ENCODE measurements around the gene PDGFRB. TPM values are rescaled to one million over a fixed set of nuclear protein-coding genes. Genes with fewer than 3 reads are reported as not detected.

PDGFRB gene
- total RNA-seq, 1 donor from 2014 or later, result 108 TPM

DNA sequence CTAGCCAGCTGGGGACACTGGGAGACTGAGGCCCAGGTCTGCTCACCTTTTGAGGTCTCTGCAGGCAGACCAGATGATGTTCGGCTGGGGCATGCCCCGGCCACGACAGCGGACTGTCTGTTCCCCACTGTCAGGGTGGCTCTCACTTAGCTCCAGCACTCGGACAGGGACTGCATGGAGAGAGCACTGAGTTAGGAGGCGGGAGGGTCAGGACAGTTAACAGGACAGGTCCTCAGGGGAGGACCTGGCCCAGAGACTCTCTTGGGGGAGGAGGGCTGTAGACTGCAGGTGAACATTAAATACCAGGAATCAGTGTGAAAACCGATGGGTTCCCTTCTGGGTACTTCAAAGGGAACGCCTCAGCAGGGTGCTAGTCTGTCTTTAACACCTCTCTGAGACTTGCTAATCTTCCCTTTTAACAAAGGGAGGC is 25.1 kb downstream of the PDGFRB start:
- no peak for DNase-seq (ENCODE audit: low spot score)

DNA sequence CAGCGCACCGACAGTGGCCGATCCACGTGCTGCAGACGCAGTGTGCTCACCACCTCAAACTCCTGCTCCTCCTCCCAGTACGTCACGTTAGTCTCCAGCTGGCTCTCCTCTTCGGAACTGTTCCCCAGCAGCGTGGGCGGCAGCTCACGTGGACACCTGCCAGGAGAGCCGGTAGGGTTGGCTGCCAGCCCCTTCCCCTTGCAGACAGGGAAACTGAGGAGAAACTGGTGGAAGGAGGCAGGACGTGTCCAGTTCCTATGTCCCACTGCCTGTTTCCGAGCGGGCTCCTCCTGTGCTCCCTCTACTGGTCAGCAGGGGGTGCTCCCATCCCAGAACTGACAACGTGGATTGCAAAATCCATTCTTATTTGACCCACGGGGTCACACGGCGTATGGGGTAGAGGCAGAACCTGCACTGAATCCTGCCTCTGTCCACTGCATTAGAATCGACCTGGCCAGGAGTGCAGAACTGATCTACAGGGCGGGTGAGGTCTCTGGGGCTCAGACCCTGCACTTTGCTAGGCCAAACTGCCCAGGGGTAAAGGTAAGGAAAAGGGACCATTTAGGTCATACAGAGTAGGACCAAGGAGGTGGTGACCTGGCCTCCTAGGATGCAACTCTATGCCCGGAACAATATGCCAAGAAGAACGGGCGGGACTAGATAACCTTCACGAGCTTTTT is 25.7 kb downstream of the PDGFRB start:
- peak; percentile 86 for DNase-seq (ENCODE audit: low spot score)

DNA sequence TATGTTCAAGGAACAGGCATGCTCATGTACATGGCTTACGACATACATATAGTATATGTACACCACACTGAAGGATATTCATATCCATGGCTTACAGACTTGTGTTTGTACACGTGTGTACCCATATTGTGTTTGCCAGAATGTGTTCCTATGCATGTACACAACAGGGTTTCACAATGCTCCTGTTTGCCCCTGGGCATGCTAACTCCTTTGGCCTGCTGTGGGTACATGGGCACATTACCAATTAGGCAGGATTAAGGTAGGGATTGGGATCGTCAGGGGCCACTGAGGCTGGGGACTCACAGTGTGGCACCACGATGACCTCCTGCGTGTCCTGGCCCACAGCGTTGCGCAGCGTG is 26.2 kb downstream of the PDGFRB start:
- DNase-seq (ENCODE audit: low spot score), result no peak

DNA sequence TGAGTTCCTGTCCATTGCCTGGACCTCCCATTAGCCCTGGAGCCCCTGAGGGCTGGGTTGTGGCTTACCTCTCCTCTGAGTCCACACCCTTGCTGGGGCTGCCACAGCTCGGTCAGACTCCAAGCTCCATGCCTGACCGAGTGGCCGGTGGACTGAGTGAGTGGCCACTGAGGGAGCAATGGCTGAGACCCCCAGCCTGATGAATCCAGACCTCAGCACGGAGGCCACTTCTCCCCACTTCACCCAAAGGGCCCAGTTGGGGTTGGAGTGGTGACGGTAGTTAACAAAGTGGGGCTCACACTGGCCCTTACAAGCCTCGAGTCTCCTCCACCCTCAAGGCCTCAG is 28.8 kb downstream of the PDGFRB start:
- DNase-seq (ENCODE audit: low spot score), result no peak

DNA sequence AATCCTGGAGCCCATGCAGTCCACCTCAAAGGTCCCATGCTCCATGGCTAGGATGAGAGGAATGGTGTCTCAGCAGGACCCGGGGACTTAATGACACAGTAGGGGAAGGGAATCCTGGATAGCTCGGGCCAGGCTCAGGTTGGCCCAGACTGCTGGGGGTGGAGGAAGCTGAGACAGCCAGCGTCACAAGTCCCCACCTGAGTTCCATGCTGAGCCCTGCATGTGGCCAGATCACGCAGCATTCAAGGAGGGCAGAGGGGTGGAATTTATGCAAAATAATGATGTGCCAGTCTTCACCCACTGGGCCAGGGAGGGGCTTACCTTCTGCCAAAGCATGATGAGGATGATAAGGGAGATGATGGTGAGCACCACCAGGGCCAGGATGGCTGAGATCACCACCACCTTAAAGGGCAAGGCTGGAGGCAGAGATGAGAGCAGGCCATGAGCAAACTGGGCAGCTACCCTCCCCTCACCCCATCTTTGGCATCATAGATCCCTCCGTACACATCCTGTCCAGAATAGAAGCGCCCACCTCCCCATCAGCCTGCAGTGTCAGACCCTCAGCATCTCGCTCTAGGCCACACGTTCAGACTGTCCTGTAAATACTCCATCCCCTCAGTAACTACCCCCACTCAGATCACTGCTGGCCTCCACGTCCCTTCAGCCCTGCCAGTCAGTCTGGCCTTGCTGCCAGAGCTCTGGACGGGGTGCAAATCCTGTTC is 29.3 kb downstream of the PDGFRB start:
- no peak for DNase-seq (ENCODE audit: low spot score)

DNA sequence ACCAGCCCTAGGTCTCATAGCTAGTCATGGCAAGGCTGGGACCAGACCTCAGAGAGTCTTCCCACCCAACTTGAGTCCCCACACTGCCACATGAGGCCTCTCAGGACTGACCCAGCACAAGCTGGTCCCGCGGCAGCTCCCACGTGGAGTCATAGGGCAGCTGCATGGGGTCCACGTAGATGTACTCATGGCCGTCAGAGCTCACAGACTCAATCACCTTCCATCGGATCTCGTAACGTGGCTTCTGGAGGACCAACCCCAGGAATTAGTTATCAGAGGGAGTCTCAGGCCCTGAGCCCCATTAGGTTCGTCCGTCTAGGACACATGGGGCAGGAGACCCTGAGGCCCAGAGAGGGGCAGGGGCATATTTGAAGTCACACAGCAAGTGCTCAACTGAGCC is 30.3 kb downstream of the PDGFRB start:
- no peak for DNase-seq (ENCODE audit: low spot score)

DNA sequence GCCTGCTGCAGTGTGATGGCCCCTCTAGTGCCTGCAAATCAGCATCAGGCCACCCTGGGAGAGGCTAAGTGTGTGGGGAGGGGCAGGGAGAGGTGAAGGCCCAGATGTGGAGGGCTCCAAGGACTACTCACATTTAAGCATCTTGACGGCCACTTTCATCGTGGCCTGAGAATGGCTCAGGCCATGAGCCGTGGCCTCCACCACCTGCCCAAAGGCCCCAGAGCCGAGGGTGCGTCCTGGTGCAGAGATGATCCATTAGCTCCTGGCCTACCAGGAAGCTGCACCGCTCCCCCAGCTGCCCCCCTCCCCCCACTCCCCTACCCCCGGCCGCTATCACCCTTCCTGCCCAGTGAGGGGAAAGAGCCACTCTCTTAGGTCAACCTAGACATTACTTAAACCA is 31.0 kb downstream of the PDGFRB start:
- no peak for DNase-seq (ENCODE audit: low spot score)

DNA sequence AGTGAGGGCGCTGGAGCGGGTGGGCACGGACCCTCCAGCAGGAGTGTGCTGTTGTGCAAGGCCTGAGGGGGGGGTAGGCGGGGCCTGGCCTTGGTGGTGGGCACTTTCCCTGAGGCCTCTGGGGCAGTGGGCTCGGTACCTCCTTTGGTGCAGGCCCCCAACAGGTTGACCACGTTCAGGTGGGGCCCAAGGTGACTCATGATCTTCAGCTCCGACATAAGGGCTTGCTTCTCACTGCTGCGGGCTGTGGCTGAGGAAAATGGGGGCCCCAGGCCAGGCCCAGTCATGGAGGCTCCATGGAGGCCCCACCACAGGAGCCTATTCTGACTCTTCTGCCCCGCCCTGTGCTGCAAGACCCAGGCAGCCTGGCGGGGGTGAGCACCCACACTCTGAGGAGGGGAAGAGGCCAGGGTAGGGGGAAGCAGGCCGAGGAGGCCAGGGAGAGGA is 31.5 kb downstream of the PDGFRB start:
- DNase-seq (ENCODE audit: low spot score), result no peak

DNA sequence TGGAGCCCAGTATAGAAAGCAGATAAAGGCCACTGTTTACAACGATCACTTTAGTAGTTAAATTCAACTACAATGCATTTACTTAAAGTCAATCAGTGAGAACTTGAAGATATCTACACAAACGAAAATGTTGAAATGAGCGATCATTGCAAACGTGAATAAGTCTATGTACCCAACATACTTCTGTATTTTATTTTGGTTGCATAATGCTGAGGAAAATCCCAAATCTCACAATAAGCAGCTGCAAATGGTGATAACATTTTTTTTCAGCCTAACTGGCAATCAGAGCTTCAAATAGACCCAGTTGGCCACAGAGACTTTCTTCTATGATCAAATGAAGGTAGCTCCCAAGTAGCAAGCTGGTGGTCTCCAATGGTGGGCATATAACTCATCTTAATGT is 32.1 kb downstream of the PDGFRB start:
- no peak for DNase-seq (ENCODE audit: low spot score)

DNA sequence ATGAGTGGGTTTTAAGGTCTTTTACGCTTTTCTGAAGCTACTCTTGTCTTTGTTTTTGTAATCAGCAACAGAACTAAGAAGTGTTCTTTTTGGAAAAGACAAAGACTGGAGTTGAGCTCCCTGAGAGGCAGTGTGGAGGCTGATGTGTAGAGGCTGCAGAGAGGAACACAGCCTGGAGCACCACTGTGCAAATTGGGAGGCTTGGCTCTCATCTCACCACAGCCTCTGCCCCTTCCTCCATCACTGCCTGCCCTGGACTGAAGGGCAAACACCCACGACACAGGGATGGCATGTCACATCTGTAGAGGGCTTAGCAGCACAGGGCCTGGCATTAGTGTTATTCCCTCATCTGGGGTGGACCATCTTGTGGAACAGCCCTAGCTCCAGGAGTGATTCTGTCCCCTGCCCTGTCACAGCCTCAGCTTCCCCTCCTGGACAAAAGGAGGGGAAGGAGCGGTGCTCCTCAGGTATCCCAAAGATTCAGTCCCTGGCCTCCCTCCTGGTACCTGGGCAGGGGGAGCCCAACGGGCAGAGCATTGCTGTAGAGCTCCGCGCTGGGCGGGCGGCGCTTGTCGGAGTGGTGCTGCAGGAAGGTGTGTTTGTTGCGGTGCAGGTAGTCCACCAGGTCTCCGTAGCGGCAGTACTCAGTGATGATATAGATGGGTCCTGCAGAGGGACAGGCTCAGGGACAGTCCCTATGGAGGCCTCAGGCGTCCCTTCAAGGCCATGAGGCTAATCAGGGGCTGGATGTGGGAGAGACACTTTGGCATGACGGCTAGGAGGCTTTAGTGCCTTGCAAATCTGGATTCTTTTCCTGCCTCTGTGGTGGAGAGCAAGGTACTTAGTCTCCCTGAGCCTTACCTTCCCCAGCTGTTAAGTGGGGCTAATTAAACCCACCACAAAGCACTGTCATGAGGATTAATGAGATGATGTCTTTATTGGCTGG is 32.8 kb downstream of the PDGFRB start:
- no peak for DNase-seq (ENCODE audit: low spot score)

DNA sequence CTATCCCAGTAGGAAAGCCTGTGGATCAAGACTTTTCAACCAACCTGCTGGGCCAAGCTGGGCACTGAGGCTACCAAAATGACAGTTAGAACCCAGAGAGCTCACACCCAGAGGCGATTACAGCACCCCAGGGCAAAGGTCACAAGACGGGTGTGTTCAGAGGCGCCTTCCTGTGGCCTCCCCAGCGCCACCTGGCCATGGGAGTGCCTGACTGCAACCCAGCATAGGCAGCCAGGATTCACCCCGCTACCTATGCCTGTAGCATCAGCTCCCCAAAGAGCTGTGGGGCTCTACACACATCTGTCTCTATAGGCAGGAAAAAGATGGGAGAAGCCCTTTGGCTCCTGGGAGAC is 33.5 kb downstream of the PDGFRB start:
- no peak for DNase-seq (ENCODE audit: low spot score)

DNA sequence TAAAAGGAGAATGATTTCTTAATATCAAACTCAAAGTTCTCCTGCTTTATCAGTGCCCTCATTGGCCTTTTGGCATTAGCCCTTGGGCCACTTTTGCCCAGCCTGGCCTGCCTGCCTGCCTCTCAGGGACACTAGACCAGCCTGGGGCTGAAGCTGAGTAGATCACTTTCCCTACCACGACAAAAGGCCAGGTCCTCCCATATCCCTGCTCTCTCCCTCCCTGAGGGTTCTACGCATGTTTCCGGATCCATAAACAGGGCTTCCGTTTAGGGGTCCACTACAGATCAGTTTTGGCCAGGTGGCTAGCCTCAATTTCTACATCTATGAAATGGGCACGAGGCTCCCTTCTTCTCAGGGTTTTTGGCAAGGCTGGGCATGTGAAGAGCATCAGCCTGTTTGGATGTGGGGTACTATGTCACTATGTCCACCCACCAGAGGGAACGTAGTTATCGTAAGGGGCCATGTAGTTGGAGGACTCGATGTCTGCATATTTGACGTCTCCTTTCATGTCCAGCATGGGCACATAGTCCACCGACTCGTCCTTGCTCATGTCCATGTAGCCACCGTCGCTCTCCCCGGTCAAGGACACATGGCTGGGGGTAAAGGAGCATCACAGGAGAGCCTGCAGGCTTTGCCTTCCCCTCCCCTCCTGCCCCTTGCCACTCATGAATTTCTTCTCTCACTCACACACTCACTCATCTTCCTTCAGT is 34.0 kb downstream of the PDGFRB start:
- no peak for DNase-seq (ENCODE audit: low spot score)

DNA sequence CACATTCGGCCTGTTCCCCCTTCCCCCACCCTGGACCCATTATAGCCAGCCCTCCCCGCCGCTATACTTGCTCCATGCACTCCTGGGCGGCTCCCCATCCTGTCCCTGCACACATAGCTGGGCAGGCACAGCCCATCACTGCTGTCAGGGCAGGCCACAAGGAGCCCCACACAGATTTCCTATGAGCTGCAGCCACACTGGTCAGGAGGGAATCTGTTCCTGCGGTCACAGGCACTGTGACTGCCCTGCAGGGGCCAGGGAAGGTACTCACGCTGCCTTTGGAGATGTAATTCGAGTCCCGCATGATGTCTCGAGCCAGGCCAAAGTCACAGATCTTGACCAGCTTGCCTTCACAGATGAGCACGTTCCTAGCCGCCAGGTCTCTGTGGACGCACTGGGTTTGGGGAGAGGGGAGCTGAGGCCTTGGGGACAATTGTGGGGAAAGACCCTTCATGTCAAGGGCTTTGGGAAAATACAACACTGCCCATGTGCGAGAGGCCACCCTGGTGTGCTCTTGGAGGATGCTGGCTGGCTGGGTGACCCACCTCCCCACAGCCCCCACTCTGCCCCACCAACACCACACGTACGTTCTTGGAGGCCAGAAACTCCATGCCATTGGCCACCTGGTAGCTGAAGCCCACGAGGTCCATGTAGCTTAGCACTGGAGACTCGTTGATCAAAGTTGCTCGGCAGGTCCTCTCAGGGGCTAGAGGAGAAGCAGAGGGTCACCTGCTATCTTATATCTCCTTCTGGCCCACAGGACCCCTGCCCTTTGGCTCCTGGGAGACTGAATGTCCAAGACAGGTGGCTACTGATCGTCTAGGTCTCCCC is 34.8 kb downstream of the PDGFRB start:
- peak; percentile 40 for DNase-seq (ENCODE audit: low spot score)

DNA sequence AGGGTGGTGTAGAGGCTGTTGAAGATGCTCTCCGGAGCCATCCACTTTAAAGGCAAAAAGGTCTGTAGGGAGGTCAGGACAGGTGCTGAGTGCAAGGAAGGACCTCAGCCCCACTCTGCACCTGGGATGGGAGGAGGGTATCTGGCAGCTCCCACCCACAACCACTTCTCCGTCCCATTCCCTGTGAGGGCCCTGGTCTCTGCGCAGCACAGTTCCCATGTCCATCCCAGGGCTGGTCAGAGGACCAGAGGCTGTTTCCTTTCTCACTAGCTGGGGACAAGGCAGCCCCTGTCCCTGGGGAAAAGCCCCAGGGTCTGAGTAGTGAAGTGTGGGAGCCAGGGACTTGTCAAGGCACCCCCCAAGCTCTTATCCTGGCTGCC is 35.6 kb downstream of the PDGFRB start:
- peak; percentile 22 for DNase-seq (ENCODE audit: low spot score)

DNA sequence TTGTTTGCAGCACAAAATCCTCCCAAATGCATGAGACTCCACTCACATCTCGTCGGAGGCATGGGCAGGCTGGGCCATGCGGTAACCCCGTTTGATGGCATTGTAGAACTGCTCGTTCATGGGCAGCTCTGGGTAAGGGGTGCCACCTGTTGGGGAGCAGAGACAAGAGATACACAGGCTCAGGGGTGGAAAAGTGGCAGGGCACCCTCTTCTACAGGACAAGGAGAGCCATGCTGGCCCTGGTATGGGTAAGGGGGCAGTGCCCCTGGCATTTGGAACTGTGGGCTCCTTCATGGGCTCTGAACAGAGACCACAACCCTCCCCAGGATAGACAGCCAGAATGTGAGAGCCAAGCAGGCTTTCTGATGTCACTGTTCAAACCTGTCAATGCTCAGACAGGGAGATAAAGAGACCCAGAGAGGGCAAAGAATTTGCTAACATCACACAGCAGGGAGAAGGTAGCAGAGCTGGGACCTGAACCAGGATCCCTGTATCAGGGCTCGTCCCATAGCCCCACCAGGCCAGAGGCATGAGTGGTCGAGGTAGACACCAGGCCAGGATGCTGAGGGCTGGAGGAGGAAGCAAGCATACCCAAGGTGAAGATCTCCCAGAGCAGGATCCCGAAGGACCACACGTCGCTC is 36.1 kb downstream of the PDGFRB start:
- DNase-seq (ENCODE audit: low spot score), result peak; percentile 38

DNA sequence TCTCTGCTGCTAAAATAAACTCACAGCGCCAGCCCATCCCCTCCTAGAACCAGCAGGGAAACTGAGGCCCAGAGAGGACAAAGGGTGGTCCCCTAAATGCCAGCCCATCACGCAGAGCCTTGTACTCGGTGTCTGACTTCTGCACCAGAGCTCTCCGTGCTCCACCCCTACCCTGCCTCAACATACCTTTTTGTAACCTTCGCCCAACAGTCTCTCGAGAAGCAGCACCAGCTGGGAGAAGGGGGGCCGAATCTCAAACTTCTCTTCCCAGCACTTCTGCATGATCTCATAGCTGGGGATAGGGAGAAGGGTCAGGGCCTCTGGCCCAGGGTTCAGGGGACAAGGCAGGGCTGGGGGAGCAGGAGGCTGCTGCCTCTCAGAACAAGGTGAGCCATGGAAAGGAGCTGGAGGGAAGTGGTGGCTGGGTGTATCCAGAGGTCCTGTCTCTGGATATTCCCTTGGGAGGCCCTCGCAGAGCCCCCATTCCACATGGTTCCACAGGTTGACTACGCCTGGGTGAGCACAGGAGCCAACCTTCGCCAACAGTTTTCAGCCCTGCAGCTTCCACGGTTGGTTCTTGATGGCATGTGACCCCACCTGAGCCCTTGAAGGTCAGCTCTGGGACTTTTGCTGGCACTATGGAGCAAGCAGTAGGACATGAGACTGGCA is 37.0 kb downstream of the PDGFRB start:
- DNase-seq (ENCODE audit: low spot score), result peak; percentile 33

DNA sequence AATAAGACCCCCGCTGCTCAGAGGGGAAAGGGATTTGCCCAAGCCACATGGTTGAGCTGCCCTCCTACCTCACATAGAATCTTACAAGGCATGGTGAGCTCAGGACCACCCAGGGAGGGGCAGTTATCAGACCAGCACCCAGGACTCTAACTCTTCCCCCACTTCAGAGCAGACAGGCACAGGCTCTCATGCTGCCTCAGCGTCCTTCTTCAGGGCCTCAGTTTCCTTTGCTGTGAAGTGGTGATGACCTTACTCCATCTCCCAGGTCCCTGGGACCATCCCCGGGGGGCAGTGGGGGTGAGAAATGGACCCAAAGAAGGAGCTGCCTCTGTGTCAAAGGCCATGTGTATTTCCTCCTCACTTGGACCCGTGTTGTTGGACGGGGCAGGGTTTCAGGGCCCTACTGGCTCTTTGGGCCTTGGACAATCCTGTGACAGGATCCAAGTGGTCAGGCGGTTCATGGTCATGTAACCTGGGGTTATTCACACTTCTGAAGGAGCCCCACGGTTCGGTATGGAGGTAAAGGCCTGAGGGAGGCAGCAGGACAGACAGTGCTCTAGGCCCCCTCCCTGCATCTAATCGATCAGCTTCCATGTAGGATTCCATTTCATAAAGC is 37.6 kb downstream of the PDGFRB start:
- DNase-seq (ENCODE audit: low spot score), result peak; percentile 35

DNA sequence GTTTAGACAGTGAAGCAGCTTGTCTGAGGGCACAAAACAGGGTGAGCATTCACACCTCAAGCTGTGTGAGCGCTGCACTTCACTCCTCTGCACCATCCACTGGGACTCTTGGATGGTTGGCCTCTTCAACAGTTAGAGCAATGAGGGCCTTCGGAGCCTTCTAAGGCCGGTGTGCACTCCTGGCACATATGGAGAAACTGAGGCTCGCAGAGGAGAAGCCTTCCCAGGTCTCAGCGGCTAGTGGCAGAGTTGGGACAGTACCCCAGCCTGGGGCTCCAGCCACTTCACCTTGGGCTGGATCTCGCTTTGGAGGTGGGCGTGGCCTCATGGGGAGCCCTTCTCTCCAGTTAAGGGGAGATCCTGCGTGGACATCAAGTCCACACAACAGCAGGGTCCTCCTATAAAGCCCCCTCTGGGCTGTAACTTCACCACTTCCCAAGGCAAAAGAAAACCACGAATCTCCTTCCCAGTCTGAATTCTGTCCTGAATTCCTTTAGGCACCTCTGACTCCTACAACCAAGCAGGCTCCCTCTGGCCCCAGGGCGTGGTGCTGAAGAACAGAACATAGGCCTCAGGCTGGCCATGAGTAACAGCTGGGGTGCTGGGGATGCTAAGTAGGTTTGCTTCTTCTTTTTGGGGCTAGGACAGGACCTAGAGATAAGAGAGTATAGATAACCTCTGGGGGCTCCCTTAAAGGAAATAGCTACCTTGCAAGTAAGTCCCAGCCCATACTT is 38.8 kb downstream of the PDGFRB start:
- DNase-seq (ENCODE audit: low spot score), result peak; percentile 33

Data from ureter (tissue), 1 donor.